ENCODE data around the gene ATP2B1. TPM values are rescaled to one million over a fixed set of nuclear protein-coding genes. Genes with fewer than 3 reads are reported as not detected.

ATP2B1 gene
- total and polyA plus RNA-seq, 7 experiments from 2014 or later, result 11.0 to 101 (median 43.3) TPM

DNA sequence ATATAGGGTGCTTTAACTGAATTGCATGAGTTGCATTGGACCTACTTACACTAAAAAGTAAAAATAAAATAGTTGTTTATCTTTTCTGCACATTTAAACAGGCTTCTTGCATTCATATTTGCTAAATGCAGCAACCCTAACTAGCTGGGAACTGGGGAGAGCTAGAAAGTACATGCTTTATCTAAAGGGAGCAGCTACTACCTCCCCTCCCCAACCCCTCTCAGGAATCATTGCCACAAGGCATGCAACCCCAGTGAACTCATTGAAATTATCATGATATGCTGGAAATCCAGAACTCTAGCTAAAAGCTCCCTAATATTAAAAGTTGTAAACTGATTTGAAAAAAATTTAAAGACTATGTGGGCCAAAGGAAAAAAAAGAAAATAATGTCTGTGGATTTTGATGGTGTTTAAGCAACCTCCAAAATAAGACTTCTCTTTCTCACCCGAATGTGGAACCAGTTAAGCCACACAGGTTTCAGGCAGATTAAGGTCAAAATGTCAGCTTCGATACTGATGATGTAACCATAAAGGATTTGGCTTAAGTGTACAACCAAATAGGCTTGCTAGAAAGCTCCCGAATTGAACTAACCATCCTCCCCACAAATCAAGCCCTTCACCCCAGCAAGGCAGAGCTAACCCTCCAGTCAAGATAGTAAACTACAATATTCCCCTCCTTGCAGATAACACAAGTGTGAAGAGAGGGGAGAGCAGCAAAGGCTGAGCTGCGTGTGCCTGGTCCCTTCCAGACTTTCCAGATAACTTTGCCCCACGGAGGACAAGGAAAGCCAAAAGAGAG lies 169.0 kb downstream of the ATP2B1 start:
- no peak overlapping the region for H3K4me3 Mint-ChIP-seq
- no peak for DNase-seq
- peaks cover 0 to 4% (median 0%) of the 10 kb centered on the region in 11 donors for H3K9me3 Mint-ChIP-seq
- H3K27ac Mint-ChIP-seq, result no peak overlapping the region
- Histone ChIP-seq H3K27me3 (ENCODE audit: control insufficient read depth in 2 of 2, insufficient read depth in 2 of 2, low read length in 2 of 2) (no peaks in the 10 kb centered on the region), H3K4me1 (ENCODE audit: control insufficient read depth in 2 of 2, insufficient read depth in 2 of 2, low read length in 2 of 2) (no peaks in the 10 kb centered on the region), H3K9me3 (ENCODE audit: control insufficient read depth in 2 of 3, low read length in 3 of 3) (no peaks in the 10 kb centered on the region), H3K27ac (ENCODE audit: low read depth, low read length) (no peak overlapping the region), H3K4me3 (ENCODE audit: low read length) (no peak overlapping the region), H3K36me3 (ENCODE audit: control insufficient read depth in 2 of 3, insufficient read depth in 3 of 3, low read length in 3 of 3) (no peaks in the 10 kb centered on the region)
- H3K36me3 Mint-ChIP-seq, result peaks cover 0 to 1% (median 0%) of the 10 kb centered on the region in 5 donors
- intact Hi-C loops (cut with micrococcal nuclease), result loop anchor here (5.0 to 10.0 kb wide), 8 partner anchors 168 to 1785 kb away; partner anchors contain the start of genes ATP2B1 (in 2 of the 2) and CCER1 (in 1 of the 2)
- H3K4me1 Mint-ChIP-seq, result peaks cover 5 to 10% (median 6%) of the 10 kb centered on the region in 7 donors
- ChIA-PET CTCF (interaction anchor here (0.6 to 1.9 kb wide), 3 partner anchors 8 to 563 kb away, joined by 3 to 8 read pairs (median 3); no protein-coding TSS in a partner anchor), POLR2A (no interaction called here)
- H3K27me3 Mint-ChIP-seq, result no peaks in the 10 kb centered on the region
- ATAC-seq, result no peak

DNA sequence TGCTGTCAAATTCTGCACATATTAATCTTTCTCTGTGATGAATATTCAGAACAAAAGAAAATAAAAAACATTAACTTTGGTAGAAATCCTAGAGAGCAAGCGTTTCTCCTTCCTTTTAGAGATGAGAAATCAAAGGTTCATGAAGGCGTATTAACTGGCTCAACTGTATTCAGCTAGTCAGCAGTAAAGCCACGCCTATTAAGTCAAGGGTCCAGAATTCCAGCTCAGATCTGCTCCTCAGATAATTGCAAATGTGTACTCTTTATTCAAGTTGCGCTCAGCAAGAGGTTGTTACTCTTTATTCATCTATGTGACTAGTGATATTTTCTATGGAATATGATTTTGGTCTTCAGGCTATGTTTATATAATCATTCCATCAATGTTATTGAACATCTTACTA lies 169.7 kb downstream of the ATP2B1 start:
- Histone ChIP-seq H3K4me3 (ENCODE audit: low read length) (no peak overlapping the region), H3K36me3 (ENCODE audit: control insufficient read depth in 2 of 3, insufficient read depth in 3 of 3, low read length in 3 of 3) (no peaks in the 10 kb centered on the region), H3K27ac (ENCODE audit: low read depth, low read length) (no peak overlapping the region), H3K9me3 (ENCODE audit: control insufficient read depth in 2 of 3, low read length in 3 of 3) (no peaks in the 10 kb centered on the region), H3K4me1 (ENCODE audit: control insufficient read depth in 2 of 2, insufficient read depth in 2 of 2, low read length in 2 of 2) (no peaks in the 10 kb centered on the region), H3K27me3 (ENCODE audit: control insufficient read depth in 2 of 2, insufficient read depth in 2 of 2, low read length in 2 of 2) (no peaks in the 10 kb centered on the region)
- ChIA-PET POLR2A (no interaction called here), CTCF (interaction anchor here (0.6 to 1.9 kb wide), 5 partner anchors 8 to 566 kb away, joined by 3 to 8 read pairs (median 3); no protein-coding TSS in a partner anchor)
- Mint-ChIP-seq H3K27me3 (no peaks in the 10 kb centered on the region), H3K4me3 (no peak overlapping the region), H3K4me1 (peaks cover 5 to 10% (median 6%) of the 10 kb centered on the region in 7 donors), H3K9me3 (peaks cover 0 to 4% (median 0%) of the 10 kb centered on the region in 11 donors), H3K27ac (no peak overlapping the region), H3K36me3 (peaks cover 0 to 5% (median 0%) of the 10 kb centered on the region in 5 donors)
- ATAC-seq, result no peak
- no peak for DNase-seq
- intact Hi-C loops (cut with micrococcal nuclease), result no loop called here

Other genes with a start within 250 kb of the ATP2B1 start
- 10 to 100 TPM in 2 of 5 experiments, 1 to 10 TPM in 3; 6.0 to 14.5 (median 9.9) TPM for gene GALNT4, start 184.0 kb downstream of the ATP2B1 start, total RNA-seq
- 1 to 10 TPM; 2.5 TPM for gene GALNT4, start 184.0 kb downstream of the ATP2B1 start, polyA plus RNA-seq
- gene POC1B, start 182.8 kb downstream of the ATP2B1 start, total RNA-seq, result 10 to 100 TPM; 19.5 to 38.7 (median 23.4) TPM
- 10 to 100 TPM; 19.4 to 28.0 TPM for gene POC1B, start 182.8 kb downstream of the ATP2B1 start, polyA plus RNA-seq